Measurements from ENCODE around the gene PHIP. TPM values are rescaled to one million over a fixed set of nuclear protein-coding genes. Genes with fewer than 3 reads are reported as not detected.
A peak's percentile ranks its signal among the peaks of the same experiment; 100 is the strongest.

PHIP gene
- total and polyA plus RNA-seq, 9 of the 15 experiments (the other 6 are each of a cell fraction or from before 2014, with no cell fraction given): 8.1 to 36.3 (median 16.5) TPM

DNA sequence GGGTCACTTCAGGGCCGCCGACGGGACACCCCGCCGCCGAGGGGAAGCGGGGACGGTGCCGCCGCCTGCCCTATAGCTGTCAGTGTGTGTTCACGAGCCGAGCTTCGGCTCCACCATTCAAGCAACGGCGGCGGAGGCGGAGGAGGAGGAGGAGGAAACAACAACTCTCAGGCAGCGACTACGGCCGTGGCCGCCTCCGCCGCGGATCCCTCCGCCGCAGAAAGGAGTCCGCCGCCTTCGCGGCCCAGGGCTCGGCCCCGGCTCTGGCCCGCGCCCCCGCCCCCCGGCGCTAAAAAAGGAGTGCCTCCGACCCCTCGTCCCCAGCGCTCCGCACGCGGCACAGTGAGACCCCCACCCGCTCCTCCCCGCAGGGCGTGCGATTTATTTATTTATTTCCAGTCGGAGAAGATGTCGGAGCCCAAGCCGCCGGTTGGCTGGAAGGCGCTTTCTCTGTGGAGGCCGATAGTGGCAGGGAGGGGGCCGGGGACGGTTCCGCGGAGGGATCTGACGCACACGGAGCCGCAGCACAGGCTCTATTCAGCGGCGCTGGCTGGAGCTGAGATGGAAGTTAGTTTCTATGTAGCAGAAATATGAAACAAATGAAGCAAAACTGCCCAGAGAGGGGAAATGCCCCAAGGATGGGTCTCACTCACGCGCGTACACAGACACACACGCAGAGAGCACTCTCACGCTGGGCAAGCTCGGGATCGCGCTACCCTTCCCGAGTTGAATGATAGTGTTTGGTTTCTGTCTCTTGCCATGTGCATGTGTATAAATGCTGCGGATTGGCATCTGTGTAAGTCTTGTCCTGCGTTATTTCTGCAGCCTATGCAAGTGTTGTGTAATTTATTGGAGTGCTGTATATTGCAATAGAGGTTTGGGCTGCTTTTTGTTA is at the start of gene PHIP (continued):
- no peak for TF ChIP-seq PTBP1 (IDR thresholded peaks at IDR 0.05; ENCODE audit: low read depth, low read length)
- no peak for TF ChIP-seq ZNF77 (CRISPR knock-in tag; IDR thresholded peaks at IDR 0.05)
- no peak for TF ChIP-seq NCOA4 (IDR thresholded peaks at IDR 0.05; ENCODE audit: partially characterized antibody)
- TF ChIP-seq CREB1 (IDR thresholded peaks at IDR 0.05): peak; percentile 46; the same call in 1 of the 2 replicates
- peak; percentile 60 for TF ChIP-seq CREB1 (CRISPR knock-in tag; IDR thresholded peaks at IDR 0.05)
- TF ChIP-seq ZBTB1 (CRISPR knock-in tag; IDR thresholded peaks at IDR 0.05; ENCODE audit: borderline replicate concordance, low read depth): no peak
- peak; percentile 100 for TF ChIP-seq PCBP1 (IDR thresholded peaks at IDR 0.05; ENCODE audit: low read depth, low read length, poor library complexity, severe bottlenecking)
- no peak for TF ChIP-seq ZNF133 (CRISPR knock-in tag; IDR thresholded peaks at IDR 0.05)
- no peak; the same call in 1 of the 2 replicates for TF ChIP-seq ZNF12 (CRISPR knock-in tag; IDR thresholded peaks at IDR 0.05)
- no peak for TF ChIP-seq EHMT2 (IDR thresholded peaks at IDR 0.05)
- TF ChIP-seq ZNF384 (IDR thresholded peaks at IDR 0.05; ENCODE audit: low read depth, low read length): no peak
- no peak for TF ChIP-seq PTRF (tag; IDR thresholded peaks at IDR 0.05)
- TF ChIP-seq, protein P1, sequence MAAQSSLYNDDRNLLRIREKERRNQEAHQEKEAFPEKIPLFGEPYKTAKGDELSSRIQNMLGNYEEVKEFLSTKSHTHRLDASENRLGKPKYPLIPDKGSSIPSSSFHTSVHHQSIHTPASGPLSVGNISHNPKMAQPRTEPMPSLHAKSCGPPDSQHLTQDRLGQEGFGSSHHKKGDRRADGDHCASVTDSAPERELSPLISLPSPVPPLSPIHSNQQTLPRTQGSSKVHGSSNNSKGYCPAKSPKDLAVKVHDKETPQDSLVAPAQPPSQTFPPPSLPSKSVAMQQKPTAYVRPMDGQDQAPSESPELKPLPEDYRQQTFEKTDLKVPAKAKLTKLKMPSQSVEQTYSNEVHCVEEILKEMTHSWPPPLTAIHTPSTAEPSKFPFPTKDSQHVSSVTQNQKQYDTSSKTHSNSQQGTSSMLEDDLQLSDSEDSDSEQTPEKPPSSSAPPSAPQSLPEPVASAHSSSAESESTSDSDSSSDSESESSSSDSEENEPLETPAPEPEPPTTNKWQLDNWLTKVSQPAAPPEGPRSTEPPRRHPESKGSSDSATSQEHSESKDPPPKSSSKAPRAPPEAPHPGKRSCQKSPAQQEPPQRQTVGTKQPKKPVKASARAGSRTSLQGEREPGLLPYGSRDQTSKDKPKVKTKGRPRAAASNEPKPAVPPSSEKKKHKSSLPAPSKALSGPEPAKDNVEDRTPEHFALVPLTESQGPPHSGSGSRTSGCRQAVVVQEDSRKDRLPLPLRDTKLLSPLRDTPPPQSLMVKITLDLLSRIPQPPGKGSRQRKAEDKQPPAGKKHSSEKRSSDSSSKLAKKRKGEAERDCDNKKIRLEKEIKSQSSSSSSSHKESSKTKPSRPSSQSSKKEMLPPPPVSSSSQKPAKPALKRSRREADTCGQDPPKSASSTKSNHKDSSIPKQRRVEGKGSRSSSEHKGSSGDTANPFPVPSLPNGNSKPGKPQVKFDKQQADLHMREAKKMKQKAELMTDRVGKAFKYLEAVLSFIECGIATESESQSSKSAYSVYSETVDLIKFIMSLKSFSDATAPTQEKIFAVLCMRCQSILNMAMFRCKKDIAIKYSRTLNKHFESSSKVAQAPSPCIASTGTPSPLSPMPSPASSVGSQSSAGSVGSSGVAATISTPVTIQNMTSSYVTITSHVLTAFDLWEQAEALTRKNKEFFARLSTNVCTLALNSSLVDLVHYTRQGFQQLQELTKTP (IDR thresholded peaks at IDR 0.05; ENCODE audit: low read depth in 1 of 2, partially characterized antibody in 2 of 2): no peak
- TF ChIP-seq MED1 (CRISPR knock-in tag; IDR thresholded peaks at IDR 0.05; ENCODE audit: borderline replicate concordance): no peak
- no peak for TF ChIP-seq KLF6 (CRISPR knock-in tag; IDR thresholded peaks at IDR 0.05; ENCODE audit: borderline replicate concordance)
- no peak for TF ChIP-seq HNRNPK (IDR thresholded peaks at IDR 0.05; ENCODE audit: low read depth, low read length, poor library complexity, severe bottlenecking)
- no peak for TF ChIP-seq MTF1 (CRISPR knock-in tag; IDR thresholded peaks at IDR 0.05; ENCODE audit: borderline replicate concordance)

All from K562 (cell line).